GM23338 (cell line): ENCODE results near the gene ORAI1. TPM values are rescaled to one million over a fixed set of nuclear protein-coding genes. Genes with fewer than 3 reads are reported as not detected.

Experiments
- ATAC-seq: fragments of 200-7000 bp; cut with Tn5 transposase; 3 replicates; pipeline ENCODE4 v1.9.1; 2020
- DNase-seq: peaks from one replicate; pipeline ENCODE4 v3.0.0-alpha.2; 2015; ENCODE audit warnings: low spot score
- H2AFZ ChIP-seq: fragments of 200-600 bp; sonication (generic); 2 replicates; pipeline ENCODE4 v1.8.0; 2016; ENCODE audit warnings: antibody characterized with exemption, mild to moderate bottlenecking, moderate library complexity
- H3F3A ChIP-seq: fragments of 200-600 bp; sonication (generic); replicated peaks from 2 replicates; pipeline ENCODE4 v1.8.0; 2017; ENCODE audit warnings: antibody characterized with exemption, mixed run types, low read depth
- H3K27ac ChIP-seq: fragments of 200-600 bp; sonication (generic); 2 replicates; pipeline ENCODE4 v1.6.1; 2016; ENCODE audit warnings: low read depth
- H3K27me3 ChIP-seq: fragments of 200-600 bp; sonication (generic); 2 replicates; pipeline ENCODE4 v1.8.0; 2016; ENCODE audit warnings: mild to moderate bottlenecking, mixed run types, moderate library complexity; ENCODE audit not compliant: insufficient read depth
- H3K36me3 ChIP-seq: fragments of 200-600 bp; sonication (generic); 2 replicates; pipeline ENCODE4 v1.8.0; 2016; ENCODE audit warnings: mild to moderate bottlenecking; ENCODE audit not compliant: insufficient read depth
- H3K4me1 ChIP-seq: fragments of 200-600 bp; sonication (generic); 2 replicates; pipeline ENCODE4 v1.8.0; 2016; ENCODE audit warnings: mild to moderate bottlenecking, moderate library complexity; ENCODE audit not compliant: insufficient read depth
- H3K4me2 ChIP-seq: fragments of 200-600 bp; sonication (generic); 2 replicates; pipeline ENCODE4 v1.7.1; 2017; ENCODE audit warnings: mixed run types
- H3K4me3 ChIP-seq: fragments of 200-600 bp; sonication (generic); 2 replicates; pipeline ENCODE4 v1.6.1; 2016; ENCODE audit warnings: mixed run types
- H3K79me2 ChIP-seq: fragments of 200-600 bp; sonication (generic); replicated peaks from 2 replicates; pipeline ENCODE4 v1.8.0; 2017; ENCODE audit warnings: mild to moderate bottlenecking; ENCODE audit not compliant: insufficient read depth
- H3K9me2 ChIP-seq: fragments of 200-600 bp; sonication (generic); 2 replicates; pipeline ENCODE4 v1.8.0; 2017; ENCODE audit not compliant: insufficient read depth
- H4K20me1 ChIP-seq: fragments of 200-600 bp; sonication (generic); replicated peaks from 2 replicates; pipeline ENCODE4 v1.8.0; 2017; ENCODE audit warnings: mild to moderate bottlenecking; ENCODE audit not compliant: insufficient read depth
- H3K27ac Mint-ChIP-seq: 2 replicates; pipeline ENCODE4 v1.8.0; 2020; ENCODE audit warnings: inconsistent platforms, mild to moderate bottlenecking, moderate library complexity, mixed read lengths
- H3K27me3 Mint-ChIP-seq: 3 replicates; pipeline ENCODE4 v1.8.0; 2022; ENCODE audit warnings: low read depth, mild to moderate bottlenecking, moderate library complexity, mixed read lengths, inconsistent platforms; ENCODE audit not compliant: insufficient read depth, poor library complexity
- H3K36me3 Mint-ChIP-seq: 3 replicates; pipeline ENCODE4 v1.8.0; 2021; ENCODE audit warnings: low read depth, mild to moderate bottlenecking, inconsistent platforms, moderate library complexity, mixed read lengths
- H3K4me1 Mint-ChIP-seq: 3 replicates; pipeline ENCODE4 v1.8.0; 2020; ENCODE audit warnings: mild to moderate bottlenecking, inconsistent platforms, mixed read lengths
- H3K4me3 Mint-ChIP-seq: 3 replicates; pipeline ENCODE4 v1.8.0; 2021; ENCODE audit warnings: moderate library complexity, mild to moderate bottlenecking, inconsistent platforms, mixed read lengths
- H3K9me3 Mint-ChIP-seq: 3 replicates; pipeline ENCODE4 v1.8.0; 2020; ENCODE audit warnings: moderate library complexity, mild to moderate bottlenecking, inconsistent platforms, mixed read lengths
- CREB1 ChIP-seq: fragments of 250-450 bp; sonication (Bioruptor Pico); IDR thresholded peaks from 2 replicates; pipeline ENCODE4 v1.5.0; 2020; ENCODE audit warnings: low read depth, mild to moderate bottlenecking, moderate library complexity
- CTCF ChIP-seq, 2 experiments: fragments of 200-600 bp in 1 of 2; sonication (generic) in 1 of 2; conservative IDR thresholded peaks; 2 replicates each; pipeline versions ENCODE4 v1.5.1 to v1.6.1; 2016 to 2017; ENCODE audit warnings: antibody characterized with exemption in 2 of 2, low read depth in 2 of 2, mild to moderate bottlenecking in 2 of 2, moderate library complexity in 1 of 2
- EZH2 ChIP-seq: fragments of 200-600 bp; sonication (generic); IDR thresholded peaks from one replicate; pipeline ENCODE4 v1.8.0; 2017; ENCODE audit warnings: antibody characterized with exemption, mild to moderate bottlenecking, low read depth; ENCODE audit not compliant: unreplicated experiment
- JUNB ChIP-seq: IDR thresholded peaks from one replicate; pipeline ENCODE4 v1.6.1; 2016; ENCODE audit warnings: antibody characterized with exemption; ENCODE audit not compliant: unreplicated experiment
- POLR2AphosphoS5 ChIP-seq: IDR thresholded peaks from 2 replicates; pipeline ENCODE4 v1.6.1; 2016; ENCODE audit warnings: antibody characterized with exemption, low read depth
- REST ChIP-seq: IDR thresholded peaks from one replicate; pipeline ENCODE4 v1.6.1; 2018; ENCODE audit warnings: antibody characterized with exemption; ENCODE audit not compliant: unreplicated experiment
- STAT1 ChIP-seq: IDR thresholded peaks from one replicate; pipeline ENCODE4 v1.6.1; 2016; ENCODE audit warnings: antibody characterized with exemption; ENCODE audit not compliant: unreplicated experiment
- ZNF114 ChIP-seq: fragments of 250-450 bp; sonication (Bioruptor Pico); IDR thresholded peaks from 2 replicates; pipeline ENCODE4 v1.5.0; 2020; ENCODE audit warnings: mild to moderate bottlenecking, moderate library complexity
- polyA plus RNA-seq: library from polyadenylated mRNA; unstranded; fragments of >200 nt; fragmentation: Nextera tagmentation; extraction: Ambion mirVana; gene quantifications from 2 replicates; pipeline ENCODE4 v1.2.1, GENCODE V29; 2016
- total RNA-seq: library from RNA; depleted of rRNA; stranded (reverse); fragments of >200 nt; shearing (Covaris generic); gene quantifications from 2 replicates; pipeline ENCODE4 v1.2.3, GENCODE V29; 2014
- TF ChIP-seq, protein P1 (sequence below): IDR thresholded peaks from 2 replicates; pipeline ENCODE4 v1.6.1; 2016; ENCODE audit warnings: antibody characterized with exemption

The ORAI1 gene
- total and polyA plus RNA-seq, 2 experiments from 2014 or later: 23.7 to 32.0 TPM

DNA sequence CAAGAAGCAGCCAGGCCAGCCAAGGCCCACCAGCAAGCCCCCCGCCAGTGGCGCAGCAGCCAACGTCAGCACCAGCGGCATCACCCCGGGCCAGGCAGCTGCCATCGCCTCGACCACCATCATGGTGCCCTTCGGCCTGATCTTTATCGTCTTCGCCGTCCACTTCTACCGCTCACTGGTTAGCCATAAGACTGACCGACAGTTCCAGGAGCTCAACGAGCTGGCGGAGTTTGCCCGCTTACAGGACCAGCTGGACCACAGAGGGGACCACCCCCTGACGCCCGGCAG lies 15.0 kb downstream of the ORAI1 start:
- Mint-ChIP-seq H3K36me3 (peaks cover 24% of the 10 kb centered on the region), H3K4me1 (peaks cover 10% of the 10 kb centered on the region)

More for the DNA sequence above, 15.0 kb downstream of the ORAI1 start:
- Histone ChIP-seq H3K27me3 (no peaks in the 10 kb centered on the region), H3K4me1 (peaks cover 5% of the 10 kb centered on the region; the same call in 1 of the 2 replicates), H4K20me1 (peaks cover 26% of the 10 kb centered on the region), H2AFZ (no peak overlapping the region), H3K79me2 (peaks cover 37% of the 10 kb centered on the region), H3K4me3 (no peak overlapping the region), H3K9me2 (no peaks in the 10 kb centered on the region), H3F3A (peaks cover 7% of the 10 kb centered on the region; the same call in 1 of the 2 replicates), H3K27ac (no peak overlapping the region), H3K4me2 (no peak overlapping the region), H3K36me3 (peaks cover 12% of the 10 kb centered on the region; the same call in 1 of the 2 replicates)
- peaks cover 7% of the 10 kb centered on the region for H3K27me3 Mint-ChIP-seq
- H3K27ac Mint-ChIP-seq: no peak overlapping the region
- TF ChIP-seq, protein P1, sequence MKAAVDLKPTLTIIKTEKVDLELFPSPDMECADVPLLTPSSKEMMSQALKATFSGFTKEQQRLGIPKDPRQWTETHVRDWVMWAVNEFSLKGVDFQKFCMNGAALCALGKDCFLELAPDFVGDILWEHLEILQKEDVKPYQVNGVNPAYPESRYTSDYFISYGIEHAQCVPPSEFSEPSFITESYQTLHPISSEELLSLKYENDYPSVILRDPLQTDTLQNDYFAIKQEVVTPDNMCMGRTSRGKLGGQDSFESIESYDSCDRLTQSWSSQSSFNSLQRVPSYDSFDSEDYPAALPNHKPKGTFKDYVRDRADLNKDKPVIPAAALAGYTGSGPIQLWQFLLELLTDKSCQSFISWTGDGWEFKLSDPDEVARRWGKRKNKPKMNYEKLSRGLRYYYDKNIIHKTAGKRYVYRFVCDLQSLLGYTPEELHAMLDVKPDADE: no peak
- TF ChIP-seq STAT1 (no peak), CTCF (conservative IDR thresholded peaks at IDR 0.05; ENCODE audit: low read depth in 2 of 2) (no peak), CREB1 (CRISPR knock-in tag) (no peak), EZH2 (no peak), ZNF114 (CRISPR knock-in tag) (no peak), REST (no peak), POLR2AphosphoS5 (no peak), JUNB (no peak)
- DNase-seq (no peak), ATAC-seq (no peak)
- H3K9me3 Mint-ChIP-seq: no peaks in the 10 kb centered on the region; the same call in 2 of the 3 replicates
- H3K4me3 Mint-ChIP-seq: no peak overlapping the region
